HG02840 (cell line): Measurements from ENCODE around the gene LONRF2.
"Not testable (repeated sequence)": the region's sequence is repeated elsewhere in the genome, so short reads cannot be mapped to it uniquely, and the experiment has no call there.

Experiments used
- ATAC-seq: cut with Tn5 transposase; IDR thresholded peaks from one replicate; pipeline ENCODE4 v1.9.1; 2021; ENCODE audit warnings: mild to moderate bottlenecking, moderate library complexity, moderate number of reproducible peaks; ENCODE audit not compliant: unreplicated experiment, low FRiP score

LONRF2 gene

DNA sequence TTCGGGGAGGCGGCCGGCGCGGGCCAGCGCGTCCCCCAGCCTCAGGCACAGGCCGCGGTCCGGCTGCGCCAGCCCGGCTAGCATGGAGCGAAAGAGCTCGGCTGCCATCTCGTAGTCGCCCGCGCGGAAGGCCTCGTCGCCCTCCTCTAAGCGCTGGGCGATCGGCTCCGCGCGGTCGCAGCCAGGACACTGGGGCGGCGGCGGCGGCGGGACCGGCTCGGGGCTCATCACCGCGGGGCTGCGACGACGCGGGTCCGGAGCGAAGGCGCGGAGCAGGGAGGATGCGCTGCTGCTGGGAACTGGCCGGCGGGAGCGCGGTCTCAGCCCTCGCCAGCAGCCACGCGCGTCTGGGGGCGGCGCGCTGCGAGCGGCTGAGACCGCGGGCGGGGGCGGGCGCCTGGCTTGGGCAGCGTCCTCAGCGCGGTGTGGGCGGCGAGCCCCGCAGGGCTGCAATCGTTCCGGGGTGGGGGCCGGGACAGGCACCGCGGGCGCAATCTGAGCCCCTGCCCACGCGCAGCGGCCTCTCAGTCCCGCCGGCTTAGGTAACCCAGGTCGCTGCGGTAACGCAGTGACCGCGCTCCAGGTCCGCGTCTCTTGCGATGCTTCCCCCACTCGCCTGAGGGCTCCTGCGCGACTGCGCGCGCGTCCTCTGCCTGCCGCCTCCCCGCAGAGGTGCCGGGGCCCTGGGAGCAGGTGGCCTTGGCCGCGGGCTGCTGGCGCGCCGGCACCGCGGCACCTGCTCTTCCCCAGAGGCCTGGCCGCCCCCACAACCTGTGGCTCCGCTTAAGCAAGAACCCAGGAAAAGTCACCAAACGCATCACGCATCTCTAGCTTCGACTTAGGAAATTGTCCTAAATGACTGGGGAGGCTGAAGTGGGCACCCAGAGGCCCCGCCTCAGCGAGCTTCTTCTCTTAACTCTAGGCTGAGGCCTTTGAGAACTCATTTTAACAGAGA lies at the start of gene LONRF2:
Gene LONRF2 (minus strand): TSS at position 636 of the 955 bp plus-strand sequence. CDS start 408 bp downstream, at position 228.
- ATAC-seq, result no peak

DNA sequence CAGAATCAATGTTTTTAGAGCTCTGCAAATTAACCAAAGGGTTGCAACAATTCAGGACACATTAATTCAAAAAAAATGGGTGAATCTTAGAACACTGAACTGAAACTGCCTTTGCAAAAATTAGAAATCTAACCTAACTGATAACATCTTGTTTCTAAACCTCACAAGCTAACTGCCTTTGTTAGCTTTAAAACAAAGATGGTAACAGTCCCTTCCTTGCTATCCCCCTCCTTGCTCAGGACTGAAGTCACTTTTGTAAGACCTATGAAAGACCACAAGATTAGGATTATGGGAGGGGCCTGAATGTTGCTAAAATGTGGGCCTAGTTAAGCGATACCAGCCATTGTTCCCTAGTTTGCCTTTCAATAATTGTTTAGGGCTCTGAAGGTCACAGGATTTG lies 44.9 kb upstream of the LONRF2 start:
- no peak for ATAC-seq

DNA sequence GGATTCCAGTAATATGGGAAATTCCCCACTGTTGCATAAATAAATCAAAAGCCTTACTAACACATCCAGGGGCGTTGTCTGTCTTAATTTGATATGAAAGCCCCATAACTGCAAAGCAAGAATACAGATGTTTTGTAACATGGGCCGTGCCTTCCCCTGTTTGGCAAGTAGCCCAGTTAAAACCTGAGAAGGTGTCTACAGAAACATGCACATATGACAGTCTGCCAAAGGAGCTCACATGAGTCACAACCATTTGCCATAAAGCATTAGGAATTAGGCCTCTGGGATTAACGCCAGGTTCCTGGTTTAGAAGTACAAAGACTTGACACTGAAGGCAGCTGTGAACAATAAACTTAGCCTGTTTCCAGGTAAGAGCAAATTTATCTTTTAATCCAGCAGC lies 43.1 kb upstream of the LONRF2 start:
- no peak for ATAC-seq

DNA sequence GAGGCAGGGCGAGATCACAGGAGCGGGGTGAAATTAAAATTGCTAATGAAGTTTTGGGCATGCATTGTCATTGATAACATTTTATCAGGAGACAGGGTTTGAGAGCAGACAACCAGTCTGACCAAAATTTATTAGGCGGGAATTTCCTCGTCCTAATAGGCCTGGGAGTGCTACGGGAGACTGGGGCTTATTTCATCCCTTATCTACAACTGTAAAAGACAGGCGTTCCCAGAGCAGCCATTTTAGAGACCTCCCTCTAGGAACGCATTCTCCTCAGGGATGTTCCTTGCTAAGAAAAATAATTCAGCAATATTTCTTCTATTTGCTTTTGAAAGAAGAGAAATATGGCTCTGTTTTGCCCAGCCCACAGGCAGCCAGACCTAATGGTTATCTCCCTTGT lies 40.0 kb upstream of the LONRF2 start:
- ATAC-seq, result not testable (repeated sequence)

DNA sequence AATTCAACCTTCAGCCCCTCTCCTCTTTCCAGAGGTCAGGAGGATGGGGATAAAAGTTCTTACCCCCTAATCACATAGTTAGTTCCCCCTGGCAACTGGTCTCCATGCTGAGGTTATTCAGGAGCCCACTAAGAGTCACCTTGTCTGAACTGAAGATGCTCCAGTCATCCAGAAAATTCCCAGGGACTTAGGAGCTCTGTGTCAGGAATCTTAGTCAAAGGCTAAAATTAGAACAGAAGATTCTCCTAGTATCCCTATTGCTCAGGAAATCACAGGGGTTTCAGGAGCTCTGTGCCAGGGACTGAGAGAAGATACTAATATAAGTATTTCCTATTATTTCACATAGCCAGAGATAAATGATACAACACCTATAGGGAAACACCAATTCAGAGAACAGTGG lies 37.3 kb upstream of the LONRF2 start:
- no peak for ATAC-seq

DNA sequence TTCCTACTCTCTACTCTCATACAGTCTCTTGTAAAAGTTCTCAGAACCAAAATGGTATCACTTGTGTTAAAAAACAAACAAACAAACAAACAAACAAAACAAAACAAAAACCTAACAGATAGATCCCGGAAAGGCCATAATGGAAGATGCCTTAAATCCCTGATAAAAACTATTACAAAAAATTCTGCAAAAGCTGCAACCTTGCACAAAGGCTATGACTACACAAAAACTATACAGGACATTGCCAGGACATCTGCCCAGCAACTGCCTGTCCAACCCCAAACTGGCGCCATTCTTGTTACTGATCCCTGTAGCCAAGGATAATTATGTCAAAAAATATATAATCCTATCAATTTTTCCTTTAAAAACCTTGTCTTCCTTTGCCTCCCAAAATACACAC lies 36.3 kb upstream of the LONRF2 start:
- ATAC-seq, result no peak

DNA sequence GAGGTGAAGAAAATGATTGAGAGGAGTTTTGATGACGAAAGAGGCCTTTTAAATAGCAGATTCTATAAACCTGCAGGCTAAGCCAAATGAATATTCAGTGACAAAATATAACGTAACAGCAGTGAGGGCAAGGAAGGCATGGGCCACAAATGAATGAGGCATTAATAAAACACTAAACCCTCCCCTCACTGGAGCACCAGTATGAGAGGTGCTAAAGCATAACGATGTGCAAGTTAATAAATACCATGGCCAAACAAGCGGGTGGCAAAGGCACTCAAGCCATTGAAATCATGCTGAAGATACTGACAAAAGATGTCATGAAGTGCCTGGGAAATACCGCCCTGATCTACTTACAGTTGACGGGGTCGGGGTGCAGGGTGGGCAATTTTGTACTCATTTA lies 30.2 kb upstream of the LONRF2 start:
- ATAC-seq, result no peak

DNA sequence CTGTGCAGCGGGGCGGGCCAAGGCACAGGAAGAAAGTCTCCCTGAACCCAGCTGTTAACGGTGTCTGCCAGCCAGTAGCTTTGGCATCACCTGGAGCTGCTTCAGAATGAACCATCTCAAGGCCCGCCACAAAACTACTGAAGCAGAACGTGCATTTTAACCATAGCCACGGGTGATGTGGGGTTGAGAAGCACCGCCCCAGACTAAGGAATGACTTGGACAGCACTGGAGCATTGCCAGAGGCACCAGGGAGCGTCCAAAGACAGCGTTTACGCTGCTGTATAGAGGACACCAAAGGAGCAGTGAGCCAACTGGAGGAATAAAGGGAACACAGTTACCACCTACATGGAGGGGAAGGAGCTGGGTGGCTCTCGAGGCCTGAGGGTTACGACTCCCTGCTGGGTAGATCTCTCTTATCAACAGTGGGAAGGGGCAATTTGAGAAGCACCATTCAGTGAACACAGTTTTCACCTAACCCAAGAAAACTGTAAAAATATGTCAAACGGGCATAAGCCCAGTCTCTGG lies 28.4 kb upstream of the LONRF2 start:
- no peak for ATAC-seq

DNA sequence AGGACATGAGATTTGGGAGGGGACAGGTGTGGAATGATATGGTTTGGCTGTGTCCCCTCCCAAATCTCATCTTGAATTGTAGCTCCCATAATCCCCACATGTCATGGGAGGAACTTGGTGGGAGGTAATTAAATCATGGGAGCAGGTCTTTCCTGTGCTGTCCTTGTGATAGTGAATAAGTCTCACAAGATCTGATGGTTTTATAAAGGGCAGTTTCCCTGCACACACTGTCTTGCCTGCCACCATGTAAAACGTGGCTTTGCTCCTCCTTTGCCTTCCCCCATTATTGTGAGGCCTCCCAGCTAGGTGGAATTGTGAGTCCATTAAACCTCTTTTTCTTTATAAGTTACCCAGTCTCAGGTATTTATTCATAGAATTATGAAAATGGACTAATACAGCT lies 22.8 kb upstream of the LONRF2 start:
- ATAC-seq, result not testable (repeated sequence)

DNA sequence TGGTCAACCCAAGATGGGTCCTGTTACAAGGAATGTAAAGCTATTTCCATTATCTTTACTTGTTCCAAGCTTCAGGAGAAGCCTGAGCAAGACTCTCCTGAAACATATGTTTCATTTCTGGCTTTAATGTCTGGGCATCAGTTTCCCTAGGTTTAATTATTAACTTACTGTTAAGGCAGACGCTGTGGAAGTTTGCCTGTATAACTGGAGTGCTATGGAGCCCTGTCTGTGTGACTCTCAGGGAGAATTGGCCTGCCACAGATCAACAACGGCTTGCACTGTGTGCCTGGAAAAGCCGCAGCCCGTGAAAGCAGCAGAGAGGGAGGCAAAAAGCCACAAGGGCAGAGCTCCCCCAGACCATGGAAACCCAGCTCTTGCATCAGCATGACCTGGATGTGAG lies 22.1 kb upstream of the LONRF2 start:
- no peak for ATAC-seq

DNA sequence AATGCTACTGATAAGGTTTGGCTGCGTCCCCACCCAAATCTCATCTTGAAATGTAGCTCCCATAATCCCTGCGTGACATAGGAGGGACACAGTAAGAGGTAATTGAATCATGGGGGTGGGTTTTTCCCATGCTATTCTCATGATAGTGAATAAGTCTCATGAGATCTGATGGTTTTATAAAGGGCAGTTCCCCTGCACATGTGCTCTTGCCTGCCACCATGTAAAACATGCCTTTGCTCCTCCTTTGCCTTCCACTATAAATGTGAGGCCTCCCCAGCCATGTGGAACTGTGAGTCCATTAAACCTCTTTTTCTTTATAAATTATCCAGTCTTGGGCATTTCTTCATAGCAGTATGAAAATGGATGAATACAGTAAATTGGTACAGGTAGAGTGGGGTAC lies 20.2 kb upstream of the LONRF2 start:
- not testable (repeated sequence) for ATAC-seq

DNA sequence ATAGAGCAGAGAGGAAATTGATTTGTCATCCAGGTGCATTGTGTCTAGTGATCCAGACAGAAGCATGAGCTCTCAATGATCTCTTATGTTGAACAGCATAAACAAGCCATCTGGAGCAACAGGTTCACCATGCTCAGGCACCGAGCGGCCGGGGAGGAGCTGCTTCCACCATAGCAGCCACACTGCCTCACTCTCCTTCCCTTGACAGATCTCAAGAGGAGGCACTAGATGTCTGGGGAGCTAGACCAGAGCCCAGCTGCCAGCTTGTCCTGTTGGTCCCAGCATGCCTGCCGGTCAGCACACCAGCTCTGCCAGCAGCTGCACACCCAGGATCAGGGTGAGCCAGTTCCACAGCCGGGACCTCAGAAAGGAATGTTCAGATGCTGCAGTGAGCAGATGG lies 17.5 kb upstream of the LONRF2 start:
- ATAC-seq, result no peak

DNA sequence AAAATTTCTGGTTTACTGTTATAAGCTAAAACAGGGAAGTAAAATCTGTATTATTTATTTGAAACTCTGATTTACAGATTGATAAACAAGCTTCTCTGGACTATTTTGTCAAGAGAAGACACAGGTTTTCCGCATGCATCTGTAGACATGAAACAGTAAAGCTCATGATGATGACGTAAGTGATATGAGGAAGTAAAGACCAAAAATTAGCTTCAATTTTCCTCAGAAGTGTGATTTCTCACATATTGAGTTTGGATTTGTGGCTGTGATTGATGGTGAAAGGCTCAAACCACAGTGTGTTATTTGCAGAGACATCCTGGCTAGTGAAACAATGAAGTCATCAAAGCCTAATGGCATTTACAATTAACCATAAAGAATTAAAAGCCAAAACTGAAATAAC lies 12.6 kb upstream of the LONRF2 start:
- ATAC-seq, result no peak

DNA sequence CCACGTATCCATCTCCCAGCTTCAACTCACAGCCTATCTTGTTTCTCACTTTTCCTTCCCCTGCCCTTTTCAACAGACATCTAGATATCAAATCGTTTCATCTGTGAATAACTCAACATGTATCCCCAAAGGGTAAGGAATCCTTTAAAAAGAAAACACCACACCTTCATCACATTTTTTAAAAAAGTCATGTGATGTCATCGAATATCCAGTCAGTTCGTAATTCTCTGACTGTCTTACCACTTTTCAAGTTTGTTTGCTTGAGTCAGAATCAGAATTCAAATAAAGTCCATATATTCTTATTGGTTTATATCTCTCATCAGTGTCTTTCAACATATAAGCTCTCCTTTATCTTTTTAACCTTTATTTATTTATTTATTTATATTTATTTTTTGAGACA lies 5.4 kb upstream of the LONRF2 start:
- no peak for ATAC-seq

DNA sequence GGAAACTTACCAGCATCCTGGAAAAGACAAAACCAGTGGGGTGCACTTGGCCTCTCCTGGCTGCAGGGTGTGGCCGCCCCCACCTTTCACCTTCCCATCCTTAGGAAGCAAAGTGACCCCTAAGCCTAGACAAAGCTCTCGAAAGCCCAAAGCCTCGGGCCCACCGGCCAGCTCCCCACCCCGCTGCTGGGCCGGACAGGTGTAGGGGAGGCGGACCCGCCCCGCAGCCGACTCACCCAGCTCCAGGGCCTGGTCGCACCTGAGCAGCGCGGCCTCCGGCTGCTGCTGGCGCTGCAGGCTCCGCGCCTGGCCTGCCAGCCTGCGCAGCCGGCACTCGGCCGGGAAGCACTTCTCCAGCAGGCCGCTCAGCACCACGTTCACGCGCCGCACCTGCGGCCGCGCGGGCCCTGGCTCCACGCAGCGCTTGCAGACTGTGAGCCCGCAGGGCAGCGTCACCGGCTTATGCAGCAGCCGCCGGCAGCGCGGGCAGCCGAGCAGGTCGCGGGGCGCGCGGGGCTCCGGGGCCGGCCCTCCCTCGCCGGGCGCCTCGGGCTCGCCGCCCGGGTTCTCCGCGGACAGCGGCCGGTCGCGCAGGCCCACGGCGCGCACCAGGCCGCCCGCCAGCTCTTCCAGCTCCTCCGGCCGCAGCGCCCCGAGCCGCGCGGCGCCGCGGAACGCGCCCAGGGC lies 979 bp downstream of the LONRF2 start:
- ATAC-seq, result no peak

DNA sequence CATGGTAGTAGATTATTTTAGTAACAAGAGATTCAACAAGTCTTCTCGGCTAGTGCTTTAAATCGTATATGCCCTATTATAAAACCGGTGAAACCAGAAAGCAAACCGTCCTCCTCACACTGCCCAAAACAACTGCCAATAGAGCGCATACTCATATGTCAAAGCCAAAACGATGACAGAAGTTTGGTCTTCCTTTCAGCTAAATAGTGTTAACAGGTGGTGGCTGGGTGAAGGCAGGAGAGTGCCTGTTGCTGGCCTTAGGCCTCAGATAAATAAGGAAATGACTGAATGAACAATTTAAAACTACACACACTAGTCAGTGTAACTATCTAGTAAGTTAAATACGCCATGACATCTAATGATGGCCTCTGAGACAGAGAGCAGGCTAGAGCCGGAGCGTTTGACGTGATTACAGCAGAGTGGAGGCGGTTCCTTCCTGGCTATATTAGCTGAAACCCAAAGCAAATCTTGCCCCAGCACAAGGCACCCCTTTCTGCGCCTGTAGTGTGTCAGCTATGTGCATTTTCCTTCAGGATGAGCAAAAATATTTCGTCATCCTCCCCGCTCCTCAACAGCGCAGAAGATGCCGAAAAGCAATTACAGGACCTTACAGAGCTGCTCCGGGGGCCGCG lies 1.6 kb downstream of the LONRF2 start:
- no peak for ATAC-seq

DNA sequence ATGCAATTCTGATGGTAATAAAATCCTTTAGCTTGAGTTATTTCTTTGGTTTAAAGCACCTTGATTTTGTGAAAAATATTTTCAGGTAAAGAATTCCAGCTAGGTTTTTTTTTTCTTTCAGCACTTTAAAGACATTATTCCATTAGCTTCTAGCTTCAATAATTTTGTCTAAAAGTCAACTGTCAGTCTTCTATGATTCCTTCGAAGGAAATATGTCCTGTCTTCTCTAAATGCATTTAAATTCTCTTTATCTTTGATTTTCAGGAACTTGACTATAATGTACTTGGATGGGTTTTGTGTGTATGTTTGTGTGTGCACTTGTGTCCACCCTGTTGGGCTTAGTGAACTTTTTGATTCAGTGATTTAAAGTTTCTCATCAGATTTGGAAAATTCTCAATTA lies 4.7 kb downstream of the LONRF2 start:
- ATAC-seq, result no peak

DNA sequence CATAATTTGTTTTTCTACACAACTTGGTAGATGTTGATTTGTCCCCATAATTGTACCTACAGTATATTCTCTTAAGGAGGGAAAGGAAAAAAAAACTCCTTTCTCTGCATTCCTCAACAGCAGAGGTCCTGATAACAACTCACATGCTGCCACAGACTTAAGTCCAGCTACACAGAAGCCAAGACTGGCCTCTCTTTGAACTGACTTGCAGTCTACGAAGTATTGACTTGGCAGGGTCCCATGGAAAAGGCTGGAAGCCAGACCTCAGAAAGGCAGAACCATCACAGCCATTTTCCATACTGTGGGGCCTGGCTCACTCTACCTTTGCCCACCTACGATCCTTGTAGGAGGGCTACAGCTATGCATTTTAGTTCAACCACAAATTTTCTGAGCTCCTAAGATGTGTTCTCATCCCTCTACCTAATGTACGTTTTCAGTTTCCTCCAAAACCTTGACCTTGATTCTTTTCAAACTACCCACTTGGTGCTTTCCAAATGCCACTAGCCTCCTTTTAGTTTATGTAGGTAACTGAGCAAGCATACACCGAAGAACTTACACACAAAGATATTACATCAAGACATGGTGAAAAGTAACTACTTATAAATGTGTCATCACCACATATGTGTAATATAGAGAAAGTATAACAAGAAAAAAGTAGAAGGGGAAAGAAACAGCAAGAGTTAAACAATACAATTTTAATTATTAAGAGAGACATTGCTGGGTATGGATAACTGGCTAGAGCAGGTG lies 12.2 kb downstream of the LONRF2 start:
- ATAC-seq, result no peak

DNA sequence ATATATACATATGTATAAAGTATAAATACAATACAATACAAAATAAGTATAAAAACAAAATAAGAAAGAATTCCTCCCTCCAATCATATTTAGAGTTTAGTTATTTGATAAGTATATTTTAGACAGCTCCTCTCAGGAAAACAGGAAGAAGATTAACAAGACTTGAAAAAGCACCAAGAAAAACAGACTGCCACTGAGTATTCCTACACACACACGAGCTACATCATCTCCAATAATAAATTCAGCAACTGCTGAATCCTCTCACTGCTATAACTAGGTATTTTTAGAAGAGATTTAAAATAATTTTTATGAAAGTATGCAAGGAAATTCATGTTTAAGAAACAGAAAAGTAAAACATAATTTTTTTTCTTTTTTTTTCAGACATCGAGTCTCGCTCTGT lies 13.0 kb downstream of the LONRF2 start:
- ATAC-seq, result no peak

DNA sequence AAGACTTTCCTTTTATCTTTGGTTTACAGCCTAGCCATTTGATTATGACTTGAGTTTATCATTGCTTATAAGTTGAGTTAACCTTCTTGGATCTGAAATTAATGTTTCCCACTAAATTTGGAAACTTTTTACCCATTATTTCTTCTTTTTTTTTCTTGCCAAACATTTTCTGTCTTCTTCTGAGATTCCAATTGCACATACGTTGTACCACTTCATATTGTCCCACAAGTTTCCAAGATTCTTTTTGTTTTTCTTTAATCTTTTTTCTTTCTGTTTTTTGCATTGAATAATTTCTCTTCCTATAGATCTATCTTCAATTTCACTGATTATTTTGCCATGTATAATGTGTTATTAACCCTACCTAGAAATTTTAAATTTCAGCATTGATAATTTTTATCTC lies 18.6 kb downstream of the LONRF2 start:
- ATAC-seq, result no peak

DNA sequence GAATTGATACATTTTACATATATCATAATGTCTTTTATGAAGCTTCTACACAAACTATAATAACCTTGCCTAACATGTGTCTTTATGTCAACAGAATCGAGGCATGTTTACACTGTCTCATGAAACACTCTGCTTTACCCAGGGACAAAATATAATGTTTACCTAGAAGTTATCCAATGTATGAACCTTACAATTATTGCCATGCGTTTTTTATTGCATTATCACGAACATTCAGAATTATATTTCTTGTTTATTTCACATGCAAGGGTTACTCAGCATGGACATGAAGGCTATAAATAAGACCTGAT lies 19.8 kb downstream of the LONRF2 start:
- no peak for ATAC-seq
